BJ (cell line): Measurements from ENCODE around the gene GPR52. TPM values are rescaled to one million over a fixed set of nuclear protein-coding genes. Genes with fewer than 3 reads are reported as not detected.

ENCODE experiments used
- CTCF ChIA-PET: fragments of 350-600 bp; formaldehyde crosslinking; extraction: SDS; loops from one replicate; lab custom pipeline; 2021; ENCODE audit warnings: antibody characterized with exemption, inconsistent platforms; lab: Yijun Ruan, JAX
- POLR2A ChIA-PET: fragments of 300-600 bp; sonication (Branson Sonifier 250); formaldehyde crosslinking; extraction: SDS; loops from one replicate; lab custom pipeline; 2021; ENCODE audit warnings: antibody characterized with exemption; lab: Charles Lee
- DNase-seq: peaks from one replicate; pipeline ENCODE4 v3.0.0-alpha.2; 2011; ENCODE audit warnings: low read depth
- H3K27me3 ChIP-seq: 2 replicates; pipeline ENCODE4 v1.6.0; 2011; ENCODE audit warnings: low read length; ENCODE audit not compliant: control insufficient read depth, insufficient read depth
- H3K36me3 ChIP-seq: 2 replicates; pipeline ENCODE4 v1.5.1; 2011; ENCODE audit warnings: low read length; ENCODE audit not compliant: control insufficient read depth, insufficient read depth
- H3K4me3 ChIP-seq: 2 replicates; pipeline ENCODE4 v1.5.1; 2011; ENCODE audit warnings: low read depth, mild to moderate bottlenecking, control low read depth, low read length
- polyA plus RNA-seq: library from polyadenylated mRNA; depleted of rRNA; stranded (reverse); fragments of >200 nt; gene quantifications from 2 replicates; pipeline ENCODE4 v1.2.3, GENCODE V29; 2011
- TF ChIP-seq, protein P1 (sequence below): IDR thresholded peaks from 2 replicates; pipeline ENCODE4 v1.5.1; 2011; ENCODE audit warnings: low read depth, mild to moderate bottlenecking, control low read depth, inconsistent platforms, low read length, moderate library complexity; ENCODE audit not compliant: insufficient read depth

Gene GPR52
- polyA plus RNA-seq, 1 experiment, result 0.09 TPM

DNA sequence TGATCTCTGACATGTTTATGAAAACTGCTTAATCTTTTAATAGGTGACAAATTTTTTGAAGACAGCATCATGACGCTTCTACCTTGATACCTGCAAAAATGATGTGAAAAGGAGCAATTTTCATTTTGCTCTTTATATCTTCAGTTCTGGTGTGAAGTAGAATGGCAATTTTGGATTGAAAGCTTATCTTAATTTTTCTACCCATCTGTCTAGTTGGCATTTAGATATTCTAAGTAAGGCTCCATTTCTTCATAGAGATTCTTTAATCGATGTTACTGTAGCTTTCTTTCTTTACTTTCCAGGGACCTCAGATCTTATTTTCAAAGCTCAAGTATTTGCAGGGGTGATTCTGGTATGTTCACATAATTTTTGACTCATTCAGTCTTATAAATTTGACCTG, 32.3 kb upstream of the GPR52 start:
- TF ChIP-seq, protein P1, sequence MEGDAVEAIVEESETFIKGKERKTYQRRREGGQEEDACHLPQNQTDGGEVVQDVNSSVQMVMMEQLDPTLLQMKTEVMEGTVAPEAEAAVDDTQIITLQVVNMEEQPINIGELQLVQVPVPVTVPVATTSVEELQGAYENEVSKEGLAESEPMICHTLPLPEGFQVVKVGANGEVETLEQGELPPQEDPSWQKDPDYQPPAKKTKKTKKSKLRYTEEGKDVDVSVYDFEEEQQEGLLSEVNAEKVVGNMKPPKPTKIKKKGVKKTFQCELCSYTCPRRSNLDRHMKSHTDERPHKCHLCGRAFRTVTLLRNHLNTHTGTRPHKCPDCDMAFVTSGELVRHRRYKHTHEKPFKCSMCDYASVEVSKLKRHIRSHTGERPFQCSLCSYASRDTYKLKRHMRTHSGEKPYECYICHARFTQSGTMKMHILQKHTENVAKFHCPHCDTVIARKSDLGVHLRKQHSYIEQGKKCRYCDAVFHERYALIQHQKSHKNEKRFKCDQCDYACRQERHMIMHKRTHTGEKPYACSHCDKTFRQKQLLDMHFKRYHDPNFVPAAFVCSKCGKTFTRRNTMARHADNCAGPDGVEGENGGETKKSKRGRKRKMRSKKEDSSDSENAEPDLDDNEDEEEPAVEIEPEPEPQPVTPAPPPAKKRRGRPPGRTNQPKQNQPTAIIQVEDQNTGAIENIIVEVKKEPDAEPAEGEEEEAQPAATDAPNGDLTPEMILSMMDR, result no peak
- DNase-seq, result no peak
- CTCF ChIA-PET, result interaction anchor here (1.4 kb wide), 1 partner anchor 16 kb away, joined by 3 read pairs; no protein-coding TSS in a partner anchor
- Histone ChIP-seq H3K27me3 (no peaks in the 10 kb centered on the region), H3K36me3 (no peaks in the 10 kb centered on the region), H3K4me3 (no peak overlapping the region)
- POLR2A ChIA-PET, result no interaction called here

DNA sequence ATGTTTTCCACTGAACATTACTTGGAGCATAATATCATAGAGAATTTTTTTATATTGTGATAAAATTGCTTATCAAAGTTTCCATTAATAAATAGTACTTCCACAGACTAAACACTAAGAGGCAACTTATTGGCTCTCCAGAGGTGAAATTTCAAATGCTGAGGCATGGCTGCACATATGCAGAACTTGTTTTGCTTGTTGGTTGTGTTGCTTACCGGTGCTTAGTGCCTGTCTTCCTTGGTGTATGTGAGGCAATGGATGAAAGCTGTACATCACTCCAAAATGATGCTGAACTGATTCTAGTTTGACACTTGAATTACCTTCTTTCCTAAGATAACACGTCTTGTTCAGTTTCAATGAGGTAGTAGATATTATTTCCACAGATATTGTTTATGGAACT, 29.8 kb upstream of the GPR52 start:
- ChIA-PET POLR2A (no interaction called here), CTCF (no interaction called here)
- TF ChIP-seq, protein P1, result no peak
- Histone ChIP-seq H3K36me3 (no peaks in the 10 kb centered on the region), H3K4me3 (no peak overlapping the region), H3K27me3 (no peaks in the 10 kb centered on the region)
- DNase-seq, result no peak

DNA sequence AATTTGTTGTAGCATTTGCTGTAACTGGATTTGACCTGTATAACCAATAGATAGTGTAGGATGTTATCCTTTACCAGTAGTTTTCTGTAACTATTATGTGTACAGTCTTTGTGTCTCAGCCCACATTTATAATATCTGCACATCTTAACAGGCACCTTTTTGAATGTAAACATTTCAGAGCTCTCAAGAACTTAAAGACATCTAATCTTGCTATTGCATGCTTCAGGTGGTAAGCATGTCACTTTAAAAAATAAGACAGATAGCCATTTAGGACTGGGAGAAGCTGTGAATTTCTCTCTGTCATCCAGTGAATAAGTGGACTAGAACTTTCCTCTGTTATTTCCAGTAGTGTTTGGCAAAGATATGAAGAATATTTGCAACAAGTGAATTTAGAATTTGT, 22.6 kb upstream of the GPR52 start:
- Histone ChIP-seq H3K36me3 (no peaks in the 10 kb centered on the region), H3K27me3 (no peaks in the 10 kb centered on the region), H3K4me3 (no peak overlapping the region)
- TF ChIP-seq, protein P1, result no peak
- ChIA-PET POLR2A (no interaction called here), CTCF (no interaction called here)
- no peak for DNase-seq

DNA sequence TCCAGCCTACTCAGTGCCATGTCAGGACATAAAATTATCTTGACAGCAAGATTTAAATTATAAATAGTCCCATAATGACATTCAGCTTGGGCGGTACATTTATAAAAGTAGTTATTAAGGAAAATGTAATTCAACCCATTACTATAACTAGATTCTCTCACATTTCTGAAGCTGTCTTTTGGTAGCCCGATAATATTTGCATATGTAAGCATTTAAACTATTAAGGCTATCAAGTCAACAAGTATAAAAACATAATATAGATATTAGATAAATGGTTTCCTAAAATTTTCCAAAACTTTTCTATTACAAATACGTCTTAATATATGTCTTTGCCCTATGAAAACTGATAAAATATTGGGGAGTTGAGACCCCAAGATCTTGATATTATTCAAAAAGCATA, 21.6 kb upstream of the GPR52 start:
- ChIA-PET POLR2A (no interaction called here), CTCF (no interaction called here)
- Histone ChIP-seq H3K4me3 (no peak overlapping the region), H3K36me3 (no peaks in the 10 kb centered on the region), H3K27me3 (no peaks in the 10 kb centered on the region)
- DNase-seq, result no peak
- TF ChIP-seq, protein P1, result no peak

DNA sequence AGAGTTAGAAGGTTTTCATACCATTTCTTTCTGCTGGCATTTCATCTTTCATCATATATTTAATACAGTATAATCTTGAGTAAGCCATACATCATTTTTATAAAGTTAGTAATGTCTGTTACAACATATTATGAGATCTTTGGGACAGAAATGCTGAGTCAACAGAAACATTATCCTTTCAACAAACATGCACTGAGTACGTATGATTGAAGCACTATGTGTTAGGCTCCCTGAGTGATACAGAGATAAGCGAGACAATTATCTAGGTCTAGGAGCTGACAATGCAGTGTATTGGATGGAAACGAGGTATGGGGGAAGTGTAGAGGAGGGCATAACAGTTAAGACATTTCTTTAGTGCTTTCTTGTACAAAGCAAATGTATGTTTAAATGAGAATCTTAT, 19.7 kb upstream of the GPR52 start:
- CTCF ChIA-PET, result no interaction called here
- no peaks in the 10 kb centered on the region for H3K27me3 ChIP-seq
- POLR2A ChIA-PET, result no interaction called here
- TF ChIP-seq, protein P1, result no peak
- DNase-seq, result no peak
- no peaks in the 10 kb centered on the region for H3K36me3 ChIP-seq
- no peak overlapping the region for H3K4me3 ChIP-seq
